A549 (cell line): Measurements from ENCODE around the gene ITPR3. TPM values are rescaled to one million over a fixed set of nuclear protein-coding genes. Genes with fewer than 3 reads are reported as not detected.

Experiments used
- ATAC-seq, 2 experiments: fragments of 200-7000 bp in 1 of 2; fragments of >200 bp in 1 of 2; cut with Nextera tagmentation in 1 of 2; cut with Tn5 transposase in 1 of 2; 3 replicates each; pipeline versions ENCODE4 v1.8.0 to v1.9.1; 2018 to 2020; ENCODE audit warnings: mild to moderate bottlenecking in 1 of 2, moderate library complexity in 1 of 2
- CTCF ChIA-PET: fragments of 300-600 bp; sonication (Branson Sonifier 250); formaldehyde crosslinking; extraction: SDS; loops from one replicate; lab custom pipeline; 2021; ENCODE audit warnings: antibody characterized with exemption, inconsistent platforms; lab: Yijun Ruan, JAX
- POLR2A ChIA-PET: fragments of 350-600 bp; formaldehyde crosslinking; extraction: SDS; loops from one replicate; lab custom pipeline; 2021; ENCODE audit warnings: antibody characterized with exemption, inconsistent platforms; lab: Yijun Ruan, JAX
- DNase-seq, 2 experiments: peaks; one replicate each; pipeline versions ENCODE4 v3.0.0 to v3.0.0-alpha.2; 2011 to 2016; ENCODE audit warnings: low read depth in 1 of 2, low spot score in 1 of 2
- FAIRE-seq: peaks from 2 replicates; lab custom pipeline; 2011; peaks lifted over from hg19 to GRCh38; lab: Jason Lieb, UNC
- H3K27ac ChIP-seq, 2 experiments: fragments of >200 bp; sonication (Bioruptor Twin); formaldehyde crosslinking; 3 replicates each; pipeline ENCODE4 v1.5.1; 2016 to 2017
- H3K4me1 ChIP-seq: fragments of >200 bp; sonication (Bioruptor Twin); formaldehyde crosslinking; 3 replicates; pipeline ENCODE4 v1.6.1; 2016
- H3K4me2 ChIP-seq: fragments of >200 bp; sonication (Bioruptor Twin); formaldehyde crosslinking; 3 replicates; pipeline ENCODE4 v1.6.1; 2016
- H3K4me3 ChIP-seq: fragments of >200 bp; sonication (Bioruptor Twin); formaldehyde crosslinking; 3 replicates; pipeline ENCODE4 v1.5.1; 2016
- H3K9me3 ChIP-seq: fragments of >200 bp; sonication (Bioruptor Twin); formaldehyde crosslinking; 3 replicates; pipeline ENCODE4 v1.6.1; 2016
- ATOH8 ChIP-seq: fragments of 250-450 bp; sonication (Bioruptor Pico); IDR thresholded peaks from 2 replicates; pipeline ENCODE4 v1.5.0; 2020; ENCODE audit warnings: low read depth, mild to moderate bottlenecking, moderate library complexity
- CEBPB ChIP-seq, 2 experiments: fragments of >200 bp in 1 of 2; sonication (Bioruptor Twin) in 1 of 2; formaldehyde crosslinking in 1 of 2; IDR thresholded peaks; 2 replicates each; pipeline ENCODE4 v1.6.1; 2012 to 2016
- CHD4 ChIP-seq: fragments of 200-600 bp; sonication (generic); IDR thresholded peaks from 2 replicates; pipeline ENCODE4 v1.6.1; 2016; ENCODE audit warnings: antibody characterized with exemption, mild to moderate bottlenecking, borderline replicate concordance
- E2F6 ChIP-seq: IDR thresholded peaks from 2 replicates; pipeline ENCODE4 v1.6.1; 2012; ENCODE audit warnings: low read depth, borderline replicate concordance
- EHF ChIP-seq: fragments of 250-450 bp; sonication (Bioruptor Pico); IDR thresholded peaks from 2 replicates; pipeline ENCODE4 v1.5.0; 2020; ENCODE audit warnings: mild to moderate bottlenecking
- EHMT2 ChIP-seq: fragments of 200-600 bp; sonication (generic); IDR thresholded peaks from 2 replicates; pipeline ENCODE4 v1.6.1; 2016; ENCODE audit warnings: antibody characterized with exemption, low read depth, mild to moderate bottlenecking, moderate library complexity
- EP300 ChIP-seq, 2 experiments: fragments of >200 bp; sonication (Bioruptor Twin); formaldehyde crosslinking; IDR thresholded peaks; 2 replicates in 1 of 2; 3 replicates in 1 of 2; pipeline ENCODE4 v1.6.1; 2016 to 2017
- ESRRA ChIP-seq: fragments of 150-350 bp; IDR thresholded peaks from 2 replicates; pipeline ENCODE4 v1.6.1; 2014; ENCODE audit warnings: mild to moderate bottlenecking, low read length, borderline replicate concordance
- FOSB ChIP-seq: fragments of 250-450 bp; sonication (Bioruptor Pico); IDR thresholded peaks from 2 replicates; pipeline ENCODE4 v1.5.0; 2020; ENCODE audit warnings: mild to moderate bottlenecking, moderate library complexity
- FOXS1 ChIP-seq: fragments of 250-450 bp; sonication (Bioruptor Pico); IDR thresholded peaks from 2 replicates; pipeline ENCODE4 v1.5.0; 2020; ENCODE audit warnings: mild to moderate bottlenecking, moderate library complexity
- HDAC2 ChIP-seq: fragments of 200-600 bp; sonication (generic); IDR thresholded peaks from 2 replicates; pipeline ENCODE4 v1.6.1; 2016
- HOXB13 ChIP-seq: fragments of 250-450 bp; sonication (Bioruptor Pico); IDR thresholded peaks from 2 replicates; pipeline ENCODE4 v1.5.0; 2020; ENCODE audit warnings: low read depth, mild to moderate bottlenecking, moderate library complexity
- JUN ChIP-seq, 2 experiments: fragments of >200 bp; sonication (Bioruptor Twin); formaldehyde crosslinking; IDR thresholded peaks; 2 replicates in 1 of 2; 3 replicates in 1 of 2; pipeline ENCODE4 v1.6.1; 2016 to 2017
- KDM1A ChIP-seq: fragments of 200-600 bp; sonication (generic); IDR thresholded peaks from 2 replicates; pipeline ENCODE4 v1.6.1; 2016; ENCODE audit warnings: low read depth, mild to moderate bottlenecking
- KDM5A ChIP-seq: fragments of 200-600 bp; sonication (generic); IDR thresholded peaks from 2 replicates; pipeline ENCODE4 v1.6.1; 2016; ENCODE audit warnings: antibody characterized with exemption, mild to moderate bottlenecking
- MAFK ChIP-seq: fragments of 450-650 bp; IDR thresholded peaks from 2 replicates; pipeline ENCODE4 v1.6.1; 2014; ENCODE audit not compliant: partially characterized antibody
- NPAS2 ChIP-seq: fragments of 250-450 bp; sonication (Bioruptor Pico); IDR thresholded peaks from 2 replicates; pipeline ENCODE4 v1.8.0; 2022; ENCODE audit warnings: mild to moderate bottlenecking, moderate library complexity, borderline replicate concordance
- NR3C1 ChIP-seq: fragments of >200 bp; sonication (Bioruptor Twin); formaldehyde crosslinking; IDR thresholded peaks from 3 replicates; pipeline ENCODE4 v1.6.1; 2017
- PHF8 ChIP-seq: fragments of 200-600 bp; sonication (generic); IDR thresholded peaks from 2 replicates; pipeline ENCODE4 v1.6.1; 2016; ENCODE audit warnings: low read depth, mild to moderate bottlenecking, antibody characterized with exemption, moderate library complexity, borderline replicate concordance
- POLR2A ChIP-seq: IDR thresholded peaks from 2 replicates; pipeline ENCODE4 v1.6.1; 2012; ENCODE audit warnings: mild to moderate bottlenecking, low read length
- POLR2AphosphoS2 ChIP-seq: conservative IDR thresholded peaks from 2 replicates; pipeline ENCODE4 v1.6.1; 2012; ENCODE audit warnings: low read length, improper control_type of control experiment, inconsistent platforms
- RCOR1 ChIP-seq: fragments of 150-350 bp; IDR thresholded peaks from 2 replicates; pipeline ENCODE4 v1.6.1; 2014; ENCODE audit warnings: antibody characterized with exemption, low read length, low read depth
- RNF2 ChIP-seq: fragments of 200-600 bp; sonication (generic); IDR thresholded peaks from 2 replicates; pipeline ENCODE4 v1.6.1; 2016; ENCODE audit warnings: low read depth, mild to moderate bottlenecking, antibody characterized with exemption, moderate library complexity, borderline replicate concordance
- TP53 ChIP-seq: fragments of 250-450 bp; sonication (Bioruptor Pico); IDR thresholded peaks from 2 replicates; pipeline ENCODE4 v1.5.0; 2021; ENCODE audit warnings: mild to moderate bottlenecking, moderate library complexity
- WGBS: methylation state at CpG from one replicate; pipeline ENCODE4 v1.1.6; 2017; ENCODE audit errors: missing lambda C conversion rate; 5-methylcytosine and 5-hydroxymethylcytosine counted together
- polyA plus RNA-seq, 4 experiments: library from polyadenylated mRNA; depleted of rRNA in 3 of 4; stranded (reverse); fragments of >200 nt; fragmentation: RNase III in 1 of 4; extraction: RNeasy Plus Mini Kit Qiagen cat#74134 plus additional on column Dnase treatment in 1 of 4; gene quantifications; 2 replicates in 3 of 4; 3 replicates in 1 of 4; pipeline ENCODE4 v1.2.3, GENCODE V29; 2011 to 2017
- TF ChIP-seq, protein P1 (sequence below): fragments of >200 bp; sonication (Bioruptor Twin); formaldehyde crosslinking; IDR thresholded peaks from 3 replicates; pipeline ENCODE4 v1.5.1; 2016
- TF ChIP-seq, protein P2 (sequence below): IDR thresholded peaks from 2 replicates; pipeline ENCODE4 v1.6.1; 2012
- TF ChIP-seq, protein P3 (sequence below): fragments of 450-650 bp; IDR thresholded peaks from 2 replicates; pipeline ENCODE4 v1.6.1; 2014; ENCODE audit warnings: antibody characterized with exemption

ITPR3 gene
- polyA plus RNA-seq, 2 of the 4 experiments (the other 2 are of a cell fraction), result 17.6 to 20.8 TPM

- CTCF ChIA-PET, result interaction anchor here (1.0 to 2.2 kb wide), 3 partner anchors 9 to 98 kb away, joined by 4 to 19 read pairs (median 5); no protein-coding TSS in a partner anchor
- WGBS, result 97% methylated on average over 9 of the region's 16 CpGs
Measured at GRCh38 chr6:33684428-33684896, 63.3 kb downstream of the ITPR3 start.

DNA sequence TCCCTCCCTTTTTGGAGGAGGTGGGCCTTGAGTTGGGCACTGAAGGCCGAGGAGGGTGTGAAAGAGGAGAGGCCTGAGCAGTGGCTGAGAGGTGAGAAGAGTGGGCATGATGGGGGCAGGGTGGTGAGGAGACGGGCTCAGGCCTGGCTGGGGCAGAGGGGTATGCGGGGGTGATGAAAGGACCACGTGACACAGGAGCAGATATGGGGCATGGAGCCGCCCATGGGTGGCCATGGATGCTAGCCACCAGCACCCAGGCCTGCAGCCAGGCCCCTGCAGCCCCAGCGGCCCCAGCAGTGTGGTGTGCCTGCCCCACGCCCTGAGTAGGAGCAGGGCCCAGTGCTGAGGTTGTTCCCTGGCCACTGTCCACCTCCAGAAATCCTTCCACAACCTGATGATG is 63.9 kb downstream of the ITPR3 start:
- POLR2A ChIA-PET, result no interaction called here
- WGBS, result 95% methylated on average over 6 of the region's 7 CpGs
- no peaks in the 10 kb centered on the region for H3K4me1 ChIP-seq
- H3K4me3 ChIP-seq, result no peak overlapping the region
- FAIRE-seq (no peak), ATAC-seq (no peak)
- H3K4me2 ChIP-seq, result no peak overlapping the region
- CTCF ChIA-PET, result interaction anchor here (2.2 kb wide), 1 partner anchor 16 kb away, joined by 19 read pairs; no protein-coding TSS in a partner anchor
- no peak for TF ChIP-seq RCOR1
- no peak for TF ChIP-seq KDM5A
- no peak for TF ChIP-seq NR3C1
- TF ChIP-seq PHF8, result no peak
- no peak for TF ChIP-seq ATOH8 (CRISPR knock-in tag)
- TF ChIP-seq, protein P1, sequence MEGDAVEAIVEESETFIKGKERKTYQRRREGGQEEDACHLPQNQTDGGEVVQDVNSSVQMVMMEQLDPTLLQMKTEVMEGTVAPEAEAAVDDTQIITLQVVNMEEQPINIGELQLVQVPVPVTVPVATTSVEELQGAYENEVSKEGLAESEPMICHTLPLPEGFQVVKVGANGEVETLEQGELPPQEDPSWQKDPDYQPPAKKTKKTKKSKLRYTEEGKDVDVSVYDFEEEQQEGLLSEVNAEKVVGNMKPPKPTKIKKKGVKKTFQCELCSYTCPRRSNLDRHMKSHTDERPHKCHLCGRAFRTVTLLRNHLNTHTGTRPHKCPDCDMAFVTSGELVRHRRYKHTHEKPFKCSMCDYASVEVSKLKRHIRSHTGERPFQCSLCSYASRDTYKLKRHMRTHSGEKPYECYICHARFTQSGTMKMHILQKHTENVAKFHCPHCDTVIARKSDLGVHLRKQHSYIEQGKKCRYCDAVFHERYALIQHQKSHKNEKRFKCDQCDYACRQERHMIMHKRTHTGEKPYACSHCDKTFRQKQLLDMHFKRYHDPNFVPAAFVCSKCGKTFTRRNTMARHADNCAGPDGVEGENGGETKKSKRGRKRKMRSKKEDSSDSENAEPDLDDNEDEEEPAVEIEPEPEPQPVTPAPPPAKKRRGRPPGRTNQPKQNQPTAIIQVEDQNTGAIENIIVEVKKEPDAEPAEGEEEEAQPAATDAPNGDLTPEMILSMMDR, result no peak
- no peak for TF ChIP-seq RNF2
- TF ChIP-seq EHF (CRISPR knock-in tag), result no peak
- TF ChIP-seq NPAS2 (CRISPR knock-in tag), result no peak
- TF ChIP-seq, protein P2, sequence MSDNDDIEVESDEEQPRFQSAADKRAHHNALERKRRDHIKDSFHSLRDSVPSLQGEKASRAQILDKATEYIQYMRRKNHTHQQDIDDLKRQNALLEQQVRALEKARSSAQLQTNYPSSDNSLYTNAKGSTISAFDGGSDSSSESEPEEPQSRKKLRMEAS, result no peak
- TF ChIP-seq HOXB13 (CRISPR knock-in tag), result no peak
- TF ChIP-seq, all 56 proteins: peak for 0
- Histone ChIP-seq H3K27ac (no peak overlapping the region), H3K9me3 (no peaks in the 10 kb centered on the region)
- no peak for DNase-seq

More at GRCh38 chr6:33684428-33684896, 63.3 kb downstream of the ITPR3 start:
- ATAC-seq (no peak), FAIRE-seq (no peak), DNase-seq (no peak)
- no peak overlapping the region for H3K4me3 ChIP-seq
- H3K27ac ChIP-seq, result no peak overlapping the region
- H3K4me1 ChIP-seq, result no peaks in the 10 kb centered on the region
- TF ChIP-seq E2F6 (no peak), KDM1A (no peak), CEBPB (IDR thresholded peaks at IDR 0.05) (no peak), RNF2 (no peak)
- H3K4me2 ChIP-seq, result no peak overlapping the region
- no peaks in the 10 kb centered on the region for H3K9me3 ChIP-seq
- POLR2A ChIA-PET, result no interaction called here

GRCh38 chr6:33685411-33686224 is 64.5 kb downstream of the ITPR3 start:
- FAIRE-seq (no peak), ATAC-seq (no peak), DNase-seq (no peak)
- ChIA-PET POLR2A (no interaction called here), CTCF (interaction anchor here (1.1 kb wide), 1 partner anchor 14 kb away, joined by 3 read pairs; no protein-coding TSS in a partner anchor)
- Histone ChIP-seq H3K4me2 (no peak overlapping the region), H3K27ac (no peak overlapping the region), H3K9me3 (no peaks in the 10 kb centered on the region), H3K4me1 (no peaks in the 10 kb centered on the region), H3K4me3 (no peak overlapping the region)
- 93% methylated on average over 26 of the region's 38 CpGs for WGBS
- TF ChIP-seq HOXB13 (CRISPR knock-in tag) (no peak), CEBPB (IDR thresholded peaks at IDR 0.05) (no peak), JUN (IDR thresholded peaks at IDR 0.05) (no peak), MAFK (no peak), TP53 (CRISPR knock-in tag) (no peak), FOXS1 (CRISPR knock-in tag) (no peak), POLR2AphosphoS2 (no peak), EP300 (IDR thresholded peaks at IDR 0.05) (no peak), HDAC2 (no peak), EHMT2 (no peak), CHD4 (no peak), ESRRA (no peak), E2F6 (no peak), NPAS2 (CRISPR knock-in tag) (no peak), POLR2A (no peak), NR3C1 (no peak), FOSB (CRISPR knock-in tag) (no peak)
- TF ChIP-seq, protein P3, sequence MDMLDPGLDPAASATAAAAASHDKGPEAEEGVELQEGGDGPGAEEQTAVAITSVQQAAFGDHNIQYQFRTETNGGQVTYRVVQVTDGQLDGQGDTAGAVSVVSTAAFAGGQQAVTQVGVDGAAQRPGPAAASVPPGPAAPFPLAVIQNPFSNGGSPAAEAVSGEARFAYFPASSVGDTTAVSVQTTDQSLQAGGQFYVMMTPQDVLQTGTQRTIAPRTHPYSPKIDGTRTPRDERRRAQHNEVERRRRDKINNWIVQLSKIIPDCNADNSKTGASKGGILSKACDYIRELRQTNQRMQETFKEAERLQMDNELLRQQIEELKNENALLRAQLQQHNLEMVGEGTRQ, result no peak
